IPS-NIHi11 (cell line): Measurements from ENCODE around the gene TCERG1L.

ENCODE experiments used
- DNase-seq: peaks from one replicate; pipeline ENCODE4 v3.0.0; 2012; ENCODE audit warnings: mixed read lengths, low spot score

Gene TCERG1L

DNA sequence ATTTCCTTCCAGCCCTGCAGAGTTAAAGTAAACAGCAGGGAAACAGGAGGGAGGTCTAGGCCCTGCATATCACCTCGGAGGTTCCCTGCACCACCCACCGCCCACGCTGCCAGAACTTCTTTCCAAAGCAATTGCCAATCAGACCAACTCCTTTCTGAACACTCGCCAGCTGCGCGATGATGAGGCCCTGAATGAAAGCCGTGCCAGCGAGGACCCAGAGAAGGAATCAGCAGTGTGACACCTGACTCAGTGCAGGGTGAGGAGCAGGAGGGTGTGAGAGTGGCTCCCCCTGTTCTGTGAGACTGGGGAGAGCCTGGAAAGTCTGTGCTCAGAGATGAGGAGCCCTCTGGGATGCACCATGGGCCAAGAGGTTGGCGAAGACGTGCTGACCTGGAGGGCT lies 3.3 kb upstream of the TCERG1L start:
- DNase-seq: no peak

DNA sequence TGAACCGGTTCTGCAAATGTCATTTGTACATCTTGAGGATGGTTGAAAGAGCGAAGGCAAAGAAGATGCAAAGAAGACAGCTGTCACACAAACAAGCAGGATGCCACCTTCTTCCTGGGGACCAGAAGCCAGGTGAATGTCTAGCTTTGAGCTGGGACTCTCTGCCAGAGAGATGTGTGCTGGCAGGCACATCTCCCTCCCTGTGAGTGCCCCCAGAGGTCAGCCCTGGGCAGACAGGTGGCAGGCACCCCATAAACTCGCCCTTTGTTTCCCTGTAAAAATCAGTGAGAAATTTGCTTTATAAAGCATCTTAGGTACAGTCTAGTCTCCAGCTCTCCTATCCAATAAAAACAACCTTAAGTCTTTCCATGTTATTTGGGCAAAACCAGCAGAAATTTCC lies 2.6 kb upstream of the TCERG1L start:
- no peak for DNase-seq

DNA sequence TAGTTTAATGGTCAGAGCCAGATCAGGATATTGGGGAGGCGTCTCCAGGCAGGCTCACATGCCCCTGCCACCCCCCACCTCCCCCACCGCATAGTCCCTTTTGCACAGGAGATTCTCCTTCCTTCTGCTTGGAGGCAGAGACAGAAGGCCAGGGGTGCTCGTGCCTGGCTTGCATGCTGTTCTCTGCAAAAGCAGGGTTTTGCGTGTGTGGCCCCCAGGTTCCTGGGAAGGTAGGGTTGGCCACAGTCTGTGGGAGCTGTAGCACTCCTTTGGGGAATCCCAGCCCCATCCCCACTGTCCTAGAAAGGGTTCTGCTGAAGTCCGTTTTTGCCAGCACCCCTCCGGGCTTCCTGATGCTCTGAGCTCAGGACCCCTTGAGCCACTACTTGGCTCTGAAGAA lies 1.9 kb upstream of the TCERG1L start:
- DNase-seq: no peak

DNA sequence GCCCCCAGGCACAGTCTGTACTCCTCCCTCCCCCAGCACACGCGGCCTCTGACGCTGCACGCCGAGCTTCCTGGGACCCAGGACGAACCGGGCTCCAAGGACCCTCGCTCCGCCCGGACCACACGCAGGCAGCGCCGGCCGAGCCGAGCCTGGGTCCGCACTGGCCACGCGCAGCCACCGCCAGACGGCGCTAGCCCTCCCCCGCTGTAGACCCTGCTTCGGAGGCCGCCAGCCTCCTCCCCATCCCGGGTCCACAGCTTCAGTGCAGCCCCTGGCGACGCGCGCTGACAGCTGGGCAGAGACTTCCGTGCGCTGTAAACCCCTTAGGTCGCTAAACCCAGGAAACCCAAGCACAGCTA lies 936 bp upstream of the TCERG1L start:
- peak; percentile 79 for DNase-seq

DNA sequence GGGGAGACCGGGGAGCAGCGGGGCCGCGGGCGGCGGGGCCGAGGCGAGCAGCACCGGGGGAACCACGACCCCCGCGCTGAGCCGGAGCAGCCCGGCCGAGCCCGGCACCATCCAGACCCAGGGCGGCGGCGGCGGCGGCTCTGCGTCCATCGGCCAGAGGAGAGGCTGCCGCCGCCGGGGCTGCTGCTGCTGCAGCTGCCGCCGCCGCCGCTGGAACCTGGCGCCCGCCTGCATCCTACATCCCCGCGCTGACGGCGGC lies 190 bp downstream of the TCERG1L start:
- DNase-seq: no peak

DNA sequence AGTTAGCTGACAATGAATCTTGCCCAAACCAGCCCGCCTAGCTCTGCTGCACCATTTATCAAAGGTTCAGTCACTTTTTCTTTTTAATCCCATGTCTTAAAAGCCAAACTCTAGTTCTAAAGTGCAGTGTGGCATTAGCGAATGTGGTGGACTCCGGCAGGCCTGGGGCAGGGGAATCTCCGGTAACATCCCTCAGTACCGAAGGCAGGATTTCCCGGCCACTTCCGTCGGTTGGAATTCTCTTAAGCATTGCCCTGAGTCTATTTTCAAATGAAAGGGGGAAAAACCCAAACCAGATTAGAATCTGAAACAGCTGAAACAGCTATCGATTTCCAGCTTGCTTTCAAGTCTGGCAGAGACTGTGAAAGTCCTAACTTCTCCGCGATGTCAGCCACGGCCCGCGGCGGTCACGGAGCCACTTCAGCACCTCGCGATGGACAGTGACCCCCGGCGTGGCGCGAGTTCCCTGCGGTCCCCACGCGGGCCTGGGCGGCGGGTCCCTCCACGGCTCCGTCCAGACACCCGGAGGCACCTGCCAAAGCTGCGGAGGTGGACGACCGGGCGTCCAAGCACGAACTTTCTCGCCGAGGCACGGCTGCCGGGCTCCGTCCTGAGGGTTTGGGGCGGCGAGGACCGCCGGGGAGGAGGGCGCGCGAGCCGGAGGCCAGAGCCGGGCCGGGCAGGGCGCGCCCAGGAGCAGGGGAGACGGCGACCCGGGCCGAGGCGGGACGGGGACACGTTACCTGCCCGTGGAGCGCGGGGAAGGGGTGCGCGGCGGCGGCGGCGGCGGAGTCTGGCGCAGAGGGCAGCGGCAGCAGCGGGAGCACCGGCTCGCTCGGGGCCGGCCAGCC lies 745 bp downstream of the TCERG1L start:
- DNase-seq: peak; percentile 33

DNA sequence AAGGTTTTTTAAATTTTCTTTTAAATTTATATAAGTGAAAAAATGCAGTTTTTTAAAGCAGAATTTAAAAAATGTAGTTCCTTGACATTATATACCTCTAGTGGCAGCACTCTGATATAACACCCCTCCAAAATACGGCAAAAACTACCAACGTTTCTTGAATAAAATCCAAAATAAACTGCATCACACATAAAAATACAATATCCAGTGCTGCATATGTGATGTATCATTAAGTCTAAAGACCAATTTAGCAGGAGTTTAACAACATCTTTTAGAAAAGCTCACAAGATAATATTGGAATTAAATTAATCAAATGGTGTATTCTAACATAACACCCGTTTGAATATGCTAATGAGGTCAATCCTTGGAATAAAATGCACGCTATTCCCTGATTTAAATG lies 1.4 kb downstream of the TCERG1L start:
- no peak for DNase-seq

DNA sequence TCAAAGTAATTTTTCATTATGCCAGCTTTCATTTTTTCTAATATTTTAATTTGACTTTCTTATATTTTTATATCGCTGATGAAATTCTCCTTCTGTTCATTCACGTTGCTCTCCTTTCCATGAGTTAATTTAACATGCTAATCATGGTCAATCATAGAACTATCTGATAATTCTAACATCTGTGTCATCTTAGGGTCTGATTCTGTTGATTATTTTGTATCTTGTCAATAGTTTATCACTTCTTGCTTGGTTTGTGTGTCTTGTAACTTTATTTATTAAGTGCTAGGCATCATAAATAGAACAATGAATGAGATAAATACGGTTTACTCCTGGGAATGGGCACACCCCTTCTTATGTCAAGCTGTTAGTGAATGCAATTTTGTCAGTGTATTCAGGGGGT lies 11.0 kb downstream of the TCERG1L start:
- no peak for DNase-seq

DNA sequence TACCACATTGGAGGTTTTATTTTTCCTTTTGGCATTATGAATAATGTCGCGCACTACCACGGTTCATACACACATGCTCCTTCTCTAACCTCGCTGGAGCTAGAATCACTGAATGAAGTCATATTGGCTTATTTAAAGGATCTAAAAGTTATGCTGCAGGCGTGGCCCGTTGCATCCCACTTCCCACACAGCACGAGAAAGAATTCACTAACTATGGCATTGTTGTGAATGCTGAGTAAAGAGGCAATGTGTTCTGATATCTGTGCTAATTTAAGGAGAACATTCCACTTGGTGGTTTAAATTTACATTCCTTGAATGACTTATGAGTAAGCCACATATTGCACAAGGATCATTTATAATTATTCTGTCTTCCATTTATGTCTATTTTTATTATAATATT lies 20.7 kb downstream of the TCERG1L start:
- DNase-seq: no peak

DNA sequence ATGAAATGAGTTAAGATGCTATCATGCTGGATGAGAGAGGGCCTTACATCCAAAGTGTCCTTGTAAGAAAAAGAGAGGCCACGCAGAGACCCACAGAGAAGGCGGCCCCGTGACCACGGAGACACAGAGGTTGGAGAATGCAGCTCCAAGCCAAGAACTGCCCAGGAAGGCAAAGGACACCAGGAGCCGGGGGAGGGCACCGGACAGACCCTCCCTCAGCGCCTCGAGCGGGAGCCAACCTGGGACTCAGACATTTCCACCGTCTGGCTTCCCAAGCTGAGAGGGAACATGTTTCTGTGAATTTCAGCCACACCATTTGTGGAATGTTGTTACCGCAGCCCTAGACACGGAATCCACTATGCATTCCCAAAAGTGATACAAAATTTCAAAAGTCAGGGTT lies 22.9 kb downstream of the TCERG1L start:
- no peak for DNase-seq

DNA sequence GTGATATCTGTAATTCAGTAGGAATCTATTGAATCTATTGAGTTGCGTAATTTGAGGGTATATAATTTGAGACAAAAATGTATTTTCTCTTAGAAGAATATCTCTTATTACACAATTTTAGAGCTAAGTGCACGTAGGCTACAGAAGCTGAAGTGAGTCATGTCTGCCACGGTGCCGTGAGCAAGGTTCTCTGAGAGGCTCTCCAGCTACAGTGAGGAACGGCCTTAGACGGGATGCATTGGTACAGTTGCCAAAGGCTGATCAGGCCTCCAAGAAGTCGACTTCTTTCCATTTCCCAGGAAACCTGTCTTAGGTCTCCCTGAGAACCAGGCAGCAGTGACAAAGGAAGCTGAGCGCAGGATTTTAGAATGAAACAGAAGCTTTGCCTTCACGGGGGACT lies 28.6 kb downstream of the TCERG1L start:
- DNase-seq: no peak

DNA sequence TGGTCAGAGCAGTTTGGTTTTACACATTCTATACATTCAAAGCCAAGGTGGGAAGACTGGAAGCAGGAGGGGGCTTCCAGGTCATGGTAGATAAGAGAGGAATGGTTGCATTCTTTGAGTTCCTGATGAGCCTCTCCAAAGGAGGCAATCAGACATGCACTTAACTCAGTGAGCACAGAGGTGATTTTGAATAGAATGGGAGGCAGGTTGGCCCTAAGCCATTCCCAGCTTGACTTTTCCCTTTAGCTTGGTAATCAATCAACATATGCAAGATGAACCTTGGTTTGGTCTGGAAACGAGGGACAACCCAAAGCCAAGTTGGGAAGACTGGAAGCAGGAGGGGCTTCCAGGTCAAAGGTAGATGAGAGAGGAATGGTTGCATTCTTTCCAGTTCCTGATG lies 31.4 kb downstream of the TCERG1L start:
- no peak for DNase-seq

DNA sequence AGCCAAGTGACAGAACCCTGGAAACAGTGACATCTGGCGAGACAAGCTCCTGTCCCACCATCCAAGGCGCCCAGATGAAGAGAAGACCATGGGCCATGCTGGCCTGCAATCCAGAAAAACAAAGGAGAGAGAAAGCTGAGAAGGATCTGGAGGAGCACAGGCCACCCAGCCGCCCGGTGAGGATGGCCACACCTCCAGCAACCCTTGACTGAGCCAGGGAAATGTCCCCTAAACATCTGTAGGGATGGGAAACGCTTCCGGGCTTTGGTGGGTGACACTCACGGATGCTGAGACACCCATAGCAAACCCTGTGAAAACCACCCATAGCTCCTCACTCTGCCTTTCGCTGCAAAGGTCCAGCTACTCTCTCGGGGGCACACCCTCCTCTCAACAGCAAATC lies 32.0 kb downstream of the TCERG1L start:
- DNase-seq: no peak

DNA sequence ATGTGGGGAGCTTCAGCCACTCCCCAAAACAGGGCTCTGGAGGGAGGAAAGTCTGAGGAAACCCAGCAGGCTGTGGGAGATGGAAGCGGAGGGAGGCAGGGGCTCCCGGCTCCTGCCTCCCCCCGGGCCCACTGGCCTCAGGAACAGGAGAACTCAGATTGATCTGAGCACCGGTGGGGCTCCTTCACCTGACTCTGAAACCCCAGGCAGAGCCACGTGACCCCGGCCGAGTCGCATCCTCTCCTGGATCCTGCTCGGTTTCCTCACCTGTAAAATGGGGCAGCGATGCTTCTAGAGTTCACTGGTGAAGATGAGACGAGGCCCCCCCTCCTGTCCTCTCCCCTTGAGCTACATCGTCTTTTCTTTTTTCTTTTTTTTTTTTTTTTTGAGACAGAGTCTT lies 33.6 kb downstream of the TCERG1L start:
- no peak for DNase-seq

DNA sequence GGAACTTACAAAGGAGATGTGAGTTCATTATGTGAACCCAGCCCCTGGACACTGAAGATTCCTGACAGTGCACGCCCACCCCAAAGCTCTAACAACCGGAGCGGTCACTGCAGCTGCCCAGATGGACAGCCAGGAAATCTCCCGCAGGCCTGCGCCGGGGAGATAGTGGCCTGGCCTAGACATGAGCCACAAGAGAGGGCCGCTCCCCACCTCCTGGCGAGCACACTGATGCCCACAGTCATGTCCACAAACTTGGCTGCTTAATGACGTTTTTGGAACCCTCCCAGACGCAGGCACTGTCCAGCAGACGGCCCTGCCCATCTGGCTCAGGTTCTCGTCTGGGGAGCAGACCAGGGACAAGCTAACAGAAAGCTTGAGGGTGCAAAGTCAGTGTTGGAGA lies 34.2 kb downstream of the TCERG1L start:
- DNase-seq: no peak

DNA sequence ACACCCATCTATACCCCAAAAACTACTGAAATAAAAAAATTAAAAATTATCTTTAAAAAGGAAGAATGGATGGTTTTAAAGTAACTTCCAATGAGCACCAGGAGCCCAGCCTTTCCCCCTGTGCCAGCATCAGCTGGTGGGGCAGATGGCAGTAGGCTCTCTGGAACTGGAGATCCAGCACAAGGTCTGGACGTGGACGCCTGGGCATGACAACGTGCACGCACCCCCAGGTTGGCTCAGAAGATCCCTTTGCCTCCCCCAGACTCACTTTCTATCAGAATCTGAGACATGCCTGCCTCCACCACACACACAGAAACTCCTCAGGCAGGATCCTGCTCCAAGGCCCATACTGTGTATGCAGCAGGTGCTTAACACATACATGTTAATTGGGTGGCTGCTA lies 35.8 kb downstream of the TCERG1L start:
- no peak for DNase-seq

DNA sequence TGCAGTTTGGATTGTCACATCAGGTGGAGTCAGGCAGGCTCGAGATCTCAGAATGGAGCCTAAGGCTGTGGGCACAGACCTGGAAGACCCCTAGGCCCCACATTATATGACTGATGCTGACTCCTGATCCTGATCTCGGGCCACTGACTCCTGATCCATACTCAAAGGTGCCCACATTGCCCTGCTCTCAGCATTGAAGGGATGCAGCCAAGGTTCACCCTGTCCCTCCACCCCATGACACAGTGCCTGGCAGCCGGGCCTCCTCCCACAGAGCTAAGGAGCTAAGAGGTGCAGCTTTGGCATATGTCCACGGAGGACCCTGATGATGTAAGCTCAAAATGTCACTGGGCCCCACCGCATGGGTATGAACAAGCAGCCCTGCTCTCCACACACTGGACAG lies 36.6 kb downstream of the TCERG1L start:
- no peak for DNase-seq

DNA sequence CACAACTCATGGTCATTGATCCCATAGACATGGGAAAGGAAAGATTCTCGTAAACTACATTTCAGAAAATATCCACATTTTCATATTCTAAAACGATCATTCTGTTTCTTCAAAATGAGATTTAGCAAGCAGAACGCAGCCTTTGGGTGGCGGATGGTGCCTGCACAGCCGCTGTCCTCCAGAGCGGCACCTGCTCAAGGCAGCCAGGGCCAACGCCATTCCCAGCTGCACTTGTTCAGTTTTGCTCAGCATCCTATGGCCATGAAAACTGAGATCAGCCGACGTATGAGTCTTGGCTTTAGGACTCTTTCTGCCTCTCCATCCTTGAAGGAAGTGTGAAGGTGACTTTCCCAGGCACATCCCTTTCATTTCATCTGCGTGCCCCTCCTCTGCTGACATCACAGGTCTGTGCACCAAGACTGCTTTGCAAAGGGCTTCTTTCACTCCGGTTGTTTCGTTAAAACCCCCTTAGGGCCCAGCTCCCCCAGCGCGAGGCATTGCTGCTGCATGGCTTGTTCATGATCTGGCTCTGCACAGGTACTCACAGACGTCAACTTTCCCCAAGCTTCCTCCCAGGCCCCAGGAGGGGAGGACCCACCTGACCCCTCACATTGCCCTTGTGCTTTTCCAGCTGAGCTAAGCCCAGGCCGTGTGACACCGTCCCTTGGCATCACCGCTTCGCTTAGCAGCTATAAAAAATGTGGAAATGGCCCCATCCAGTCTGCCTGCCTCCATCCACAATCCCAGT lies 37.2 kb downstream of the TCERG1L start:
- DNase-seq: no peak

DNA sequence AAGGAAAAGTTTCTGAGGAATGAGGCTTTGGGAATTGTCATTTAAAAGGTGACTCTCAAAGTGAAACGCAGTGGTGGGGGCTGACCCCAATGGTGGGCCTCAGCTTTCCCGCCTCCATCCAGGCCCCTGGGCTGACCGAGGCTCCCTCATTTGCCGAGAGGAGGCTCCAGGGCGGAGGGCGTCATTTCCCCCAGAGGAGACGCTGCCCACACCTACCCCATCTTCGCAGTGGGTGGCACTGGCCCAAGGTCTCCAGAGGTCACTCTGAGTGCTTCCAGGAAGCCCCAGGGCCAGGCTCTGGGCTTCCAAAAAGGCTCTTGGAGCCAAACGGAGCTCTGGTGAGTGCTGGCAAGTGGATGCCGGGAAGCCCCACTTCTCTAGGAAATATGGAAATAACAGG lies 38.0 kb downstream of the TCERG1L start:
- no peak for DNase-seq

DNA sequence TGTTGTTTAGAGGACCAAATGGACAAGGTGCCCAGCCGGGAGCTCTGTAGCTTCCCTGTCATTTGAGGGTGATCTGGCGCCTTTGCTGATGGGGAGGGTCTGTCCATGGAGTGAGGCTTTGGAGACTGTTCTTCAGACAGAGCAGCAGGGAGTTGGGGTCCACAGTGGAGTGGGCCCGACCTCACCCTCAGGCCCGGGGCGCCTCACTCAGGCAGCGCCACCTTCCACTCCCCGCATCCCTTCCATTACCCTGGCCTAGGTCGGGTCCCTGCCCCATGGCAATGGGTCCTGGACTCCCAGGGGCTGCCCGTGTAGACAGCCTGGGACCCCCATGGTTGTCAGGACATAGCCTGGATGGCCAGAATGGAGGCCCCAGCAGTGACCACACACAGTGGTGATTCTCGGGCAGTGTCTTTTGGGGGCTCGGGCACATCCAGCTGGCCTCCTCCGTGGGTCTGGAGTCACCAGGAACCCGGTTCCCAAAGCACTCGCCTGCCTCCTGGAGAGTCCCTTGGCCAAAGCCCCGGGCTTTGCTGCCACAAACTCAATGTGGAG lies 38.5 kb downstream of the TCERG1L start:
- DNase-seq: no peak

DNA sequence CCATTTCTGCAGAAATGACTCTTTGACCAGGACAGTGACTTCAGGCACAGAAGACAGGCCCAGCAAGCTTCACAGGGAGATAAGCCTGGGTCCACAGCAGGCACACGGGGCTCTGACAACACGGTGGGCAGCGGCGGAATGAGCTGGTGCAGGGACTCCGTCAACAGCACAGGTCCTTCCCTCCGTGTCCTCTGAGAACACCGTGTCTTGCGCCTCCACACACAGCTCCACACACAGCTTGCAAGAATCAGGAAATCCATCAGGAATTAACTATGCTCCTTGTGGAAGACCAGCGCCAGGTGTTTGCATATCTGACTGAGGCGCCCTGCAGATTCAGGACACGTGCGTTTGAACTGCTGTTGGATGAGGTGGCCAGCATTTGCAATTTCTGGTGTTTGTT lies 39.6 kb downstream of the TCERG1L start:
- no peak for DNase-seq

DNA sequence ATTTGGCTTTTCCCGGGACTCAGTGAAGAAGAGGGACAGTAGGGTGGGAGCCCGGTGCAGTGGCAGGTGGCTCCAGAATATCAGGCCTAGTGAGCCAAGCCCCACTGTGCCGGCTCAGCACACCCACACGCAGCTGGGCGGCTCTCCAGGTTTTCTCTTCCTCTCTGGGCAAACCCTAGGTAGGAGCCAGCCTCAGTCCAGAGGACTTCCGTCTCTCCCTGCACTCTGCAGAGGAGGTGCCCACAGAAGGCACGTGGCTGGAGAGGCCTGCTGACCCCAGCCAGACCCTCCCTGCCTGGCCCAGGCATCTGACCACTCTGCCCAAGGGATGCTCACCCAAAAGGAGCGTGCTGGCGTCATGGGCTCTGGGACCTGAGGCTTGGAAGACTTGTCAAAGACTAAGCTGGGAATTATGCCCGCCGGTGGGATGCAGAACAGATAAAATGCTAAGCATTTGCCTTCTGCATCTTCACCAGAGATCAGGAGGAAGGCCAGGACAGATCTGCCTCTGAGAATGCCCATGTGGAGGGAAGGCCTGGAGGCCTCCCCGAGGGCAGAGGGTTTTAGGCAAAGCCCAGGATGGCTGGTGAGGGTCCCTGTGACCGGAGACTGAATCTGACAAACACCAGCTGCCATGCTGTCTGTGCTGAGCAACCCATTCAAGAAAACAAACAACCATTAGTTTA lies 40.2 kb downstream of the TCERG1L start:
- DNase-seq: no peak
